Non-pigmented ciliary epithelial cell (primary cell): Measurements from ENCODE around the gene PROX1.

Source experiments
- DNase-seq: peaks from one replicate; pipeline ENCODE4 v3.0.0-alpha.2; 2010; ENCODE audit warnings: low read depth

Gene PROX1

DNA sequence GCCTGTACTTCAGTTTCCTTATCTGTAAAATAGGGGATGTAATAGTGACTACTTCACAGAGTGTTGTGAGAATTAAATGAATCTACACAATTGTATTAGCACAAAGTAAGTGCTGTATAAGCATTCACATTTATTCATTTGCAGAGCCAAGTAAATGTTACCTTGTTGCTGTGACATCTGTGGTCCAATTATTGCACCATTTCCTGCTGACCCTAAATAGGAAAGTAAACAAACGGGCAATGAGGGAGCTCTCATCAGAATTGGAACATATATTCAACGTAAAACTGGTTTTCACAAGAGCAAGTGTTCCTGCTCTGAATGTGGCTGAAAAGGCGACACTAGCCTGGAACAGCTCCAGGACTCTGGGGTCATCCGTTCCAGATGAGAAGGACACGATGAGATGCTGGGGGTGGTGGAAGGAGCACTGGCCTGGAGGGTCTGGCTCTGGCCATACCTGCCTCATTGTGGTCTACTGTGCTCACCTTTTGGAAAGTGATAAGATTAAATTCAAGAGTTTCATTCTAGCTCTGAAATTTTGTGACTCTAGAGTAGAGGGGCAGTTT is 34.5 kb downstream of the PROX1 start:
- DNase-seq, result no peak

DNA sequence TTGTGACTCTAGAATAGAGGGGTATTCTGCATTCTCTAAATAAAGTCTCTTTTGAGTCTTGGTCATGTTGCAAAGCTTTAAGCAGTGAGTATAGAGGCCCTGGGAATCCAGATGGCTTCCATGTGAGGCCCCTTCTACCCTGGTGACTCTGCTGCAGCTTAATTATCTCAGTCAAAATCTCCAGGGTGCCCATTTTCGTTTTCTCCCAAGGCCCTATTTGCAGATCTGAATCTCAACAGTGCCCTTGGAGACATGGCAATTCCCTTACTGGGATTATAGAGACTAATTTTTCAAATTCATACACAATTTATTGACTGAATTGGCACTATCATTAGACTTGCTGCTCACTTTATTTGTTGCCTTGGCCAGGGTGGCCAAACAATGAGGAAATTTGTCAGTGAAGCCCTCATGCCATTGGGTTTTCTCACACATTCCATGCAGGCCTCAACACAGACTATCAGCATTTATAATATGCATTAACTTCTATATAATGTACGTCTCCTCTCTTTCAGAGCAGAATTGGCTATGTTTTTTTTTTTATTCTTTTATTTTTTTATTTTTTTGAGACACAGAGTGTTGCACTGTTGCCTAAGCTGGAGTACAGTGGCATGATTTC is 35.1 kb downstream of the PROX1 start:
- no peak for DNase-seq

DNA sequence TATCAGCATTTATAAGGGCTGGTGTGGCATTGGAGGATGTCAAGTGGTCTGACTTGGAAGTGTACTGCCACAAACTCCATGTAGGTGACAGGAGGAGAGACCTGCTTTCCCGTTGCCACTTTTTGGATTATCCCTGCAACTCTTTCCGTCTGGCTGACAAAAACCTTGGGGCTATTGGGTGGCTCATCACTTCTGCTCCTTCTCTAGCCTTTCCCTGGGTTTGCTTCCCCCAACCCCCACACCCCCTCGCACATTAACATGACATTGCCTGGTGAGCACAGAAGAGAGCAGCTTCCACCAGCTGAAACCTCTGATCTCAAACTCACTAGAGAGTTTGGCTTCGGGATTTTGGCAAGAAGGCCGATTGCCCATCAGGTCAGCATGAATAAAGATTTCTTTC is 39.2 kb downstream of the PROX1 start:
- DNase-seq, result no peak

DNA sequence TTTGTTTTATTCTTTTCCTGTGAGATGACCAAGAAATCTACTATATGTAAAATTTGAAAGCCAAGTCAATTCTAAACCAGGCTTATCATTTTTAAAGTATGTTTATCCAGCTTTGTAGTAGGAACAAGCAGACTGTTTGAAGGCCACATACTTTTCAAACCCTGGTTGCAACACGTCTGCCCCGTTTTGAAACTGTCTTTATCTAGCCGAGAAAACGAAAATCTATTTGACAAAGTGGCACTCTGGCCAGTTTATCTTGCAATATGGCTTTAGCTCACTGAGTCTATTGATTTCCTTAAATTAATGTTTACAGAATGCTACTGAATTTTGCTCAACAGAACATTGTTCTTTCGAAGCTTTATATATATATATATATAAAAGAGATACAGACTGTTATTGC is 39.7 kb downstream of the PROX1 start:
- DNase-seq, result no peak

DNA sequence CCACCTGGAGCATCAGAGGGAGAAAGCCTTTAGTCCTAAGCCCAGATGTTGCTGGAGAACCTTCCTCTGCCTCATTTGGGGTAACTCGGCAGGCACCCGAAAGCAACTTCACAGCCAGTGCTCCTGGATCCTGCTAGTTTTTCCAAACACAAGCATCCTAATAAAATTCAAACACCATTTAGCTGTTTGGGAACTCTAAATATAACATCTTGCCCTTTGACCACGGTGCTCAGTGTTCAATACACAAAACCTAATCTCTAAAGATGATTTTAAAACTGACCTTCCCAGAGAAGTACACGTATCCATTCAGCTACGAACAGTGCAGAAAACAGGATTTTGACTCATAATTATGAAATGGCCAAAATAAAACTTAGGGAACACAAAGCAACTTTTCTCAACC is 40.3 kb downstream of the PROX1 start:
- DNase-seq, result no peak

DNA sequence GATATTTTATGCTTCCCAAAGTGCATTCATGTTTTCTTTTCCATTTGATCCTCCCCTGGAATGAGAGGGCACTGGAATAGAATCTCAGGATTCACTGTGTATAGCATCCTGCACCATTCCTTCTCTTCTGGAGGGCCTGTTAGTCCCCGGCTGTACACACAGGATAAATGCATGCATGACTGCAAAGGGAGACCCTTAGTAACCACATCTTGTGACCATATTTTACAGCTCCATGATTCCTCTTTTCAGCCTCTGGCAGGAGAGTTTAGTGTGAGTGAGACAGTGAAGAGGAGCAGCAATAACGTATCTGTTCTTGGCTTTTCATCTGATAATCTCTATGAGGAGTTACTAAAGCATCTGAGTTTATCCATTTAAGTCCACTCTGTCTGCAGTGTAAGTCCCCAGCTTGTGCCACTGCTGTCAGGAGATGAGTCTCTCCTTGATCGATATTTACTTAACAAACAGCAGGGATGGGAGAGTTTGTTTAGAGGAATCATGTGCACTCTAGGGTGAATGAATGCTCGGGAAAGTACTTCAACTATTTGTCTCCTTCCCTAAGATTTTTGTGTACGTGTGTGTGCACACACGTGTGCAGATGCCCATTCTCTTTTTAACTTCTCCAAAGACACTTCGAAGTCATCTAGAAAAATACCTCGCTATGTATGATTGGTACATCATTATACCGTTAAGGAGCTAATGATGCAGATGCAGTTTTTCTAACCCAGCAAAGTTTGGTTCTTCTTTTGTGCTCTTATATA is 41.1 kb downstream of the PROX1 start:
- DNase-seq, result no peak

DNA sequence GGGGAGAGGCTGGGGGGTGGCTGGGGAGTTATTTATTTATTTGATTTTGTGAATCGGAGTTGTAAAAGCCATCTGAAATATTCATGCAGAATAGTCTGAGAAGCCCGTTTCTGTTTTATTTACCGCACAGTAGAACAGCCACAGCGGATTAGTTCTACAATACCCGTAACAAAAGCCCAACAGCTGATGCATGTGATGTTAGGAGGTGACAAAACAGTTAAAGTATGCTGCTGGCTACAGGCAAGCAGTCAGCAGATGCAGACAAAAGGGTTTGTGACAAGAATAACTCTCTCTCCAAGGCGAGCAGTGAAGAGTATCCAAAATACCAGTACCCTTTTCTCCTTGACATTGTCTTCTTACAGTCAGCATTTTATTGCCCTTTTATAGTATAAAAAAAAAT is 42.0 kb downstream of the PROX1 start:
- DNase-seq, result no peak

DNA sequence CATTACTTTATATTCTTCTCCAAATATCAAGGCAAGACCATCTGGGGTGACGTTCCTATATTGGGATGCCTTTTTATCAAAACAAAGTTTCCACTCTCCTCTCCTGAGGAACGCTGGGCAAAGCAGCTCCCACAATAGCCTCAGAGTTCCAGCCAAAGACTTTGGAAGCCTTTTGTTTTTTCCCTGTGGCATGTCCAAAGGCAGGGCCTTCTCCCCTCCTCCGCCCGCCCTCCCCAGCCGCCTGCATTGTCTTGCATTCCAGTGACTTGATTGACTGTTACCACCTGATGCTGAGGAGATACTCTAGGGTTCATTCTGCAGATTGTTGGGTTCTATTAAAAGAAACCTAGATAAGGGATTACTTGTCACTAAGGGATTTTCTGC is 43.5 kb downstream of the PROX1 start:
- DNase-seq, result no peak

DNA sequence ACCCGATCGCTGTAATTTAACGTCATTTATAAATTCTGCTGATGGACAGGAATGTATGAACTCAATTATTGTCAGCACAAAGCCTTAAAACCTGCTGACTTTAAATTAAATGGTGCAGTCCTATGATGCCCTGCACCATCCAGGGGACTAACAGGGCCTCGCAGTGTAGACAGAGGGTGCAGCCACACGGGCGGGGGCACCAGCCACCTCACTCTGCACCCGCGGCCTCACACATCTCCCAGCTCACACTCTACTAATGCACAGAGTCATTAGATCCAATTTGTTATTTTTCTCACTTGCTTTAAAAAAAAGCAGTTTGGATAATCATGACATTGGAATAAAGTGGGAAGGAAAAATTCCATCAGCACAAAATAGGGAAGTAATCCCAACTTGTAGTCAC is 49.7 kb downstream of the PROX1 start:
- no peak for DNase-seq

DNA sequence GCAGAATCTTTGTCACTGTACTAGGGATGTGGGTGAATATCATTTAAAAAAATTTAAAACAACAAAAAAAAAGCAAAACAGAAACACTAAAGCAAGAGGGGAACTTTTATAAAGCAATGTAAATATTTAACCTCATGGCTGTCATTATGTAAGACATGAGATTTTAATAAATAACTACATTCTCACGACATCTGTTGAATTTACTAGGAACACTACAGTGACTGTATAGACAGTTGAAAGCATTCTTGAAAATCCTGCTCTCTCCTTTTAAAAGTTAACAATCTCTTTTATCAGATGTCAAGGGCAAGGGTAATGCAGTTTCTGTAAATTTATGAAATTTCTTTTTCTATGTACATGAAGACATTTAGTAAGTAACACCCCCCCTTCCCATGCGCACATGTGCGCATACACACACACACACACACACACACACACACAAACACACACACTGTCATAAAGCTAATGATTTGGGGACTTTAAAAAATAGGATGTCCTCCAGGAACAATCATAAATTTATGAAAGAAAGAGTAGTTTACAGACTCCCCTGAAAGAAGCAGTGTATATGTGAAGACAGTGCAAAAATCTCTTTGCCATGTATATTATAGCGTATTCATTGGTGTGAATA is 51.7 kb downstream of the PROX1 start:
- DNase-seq, result no peak

DNA sequence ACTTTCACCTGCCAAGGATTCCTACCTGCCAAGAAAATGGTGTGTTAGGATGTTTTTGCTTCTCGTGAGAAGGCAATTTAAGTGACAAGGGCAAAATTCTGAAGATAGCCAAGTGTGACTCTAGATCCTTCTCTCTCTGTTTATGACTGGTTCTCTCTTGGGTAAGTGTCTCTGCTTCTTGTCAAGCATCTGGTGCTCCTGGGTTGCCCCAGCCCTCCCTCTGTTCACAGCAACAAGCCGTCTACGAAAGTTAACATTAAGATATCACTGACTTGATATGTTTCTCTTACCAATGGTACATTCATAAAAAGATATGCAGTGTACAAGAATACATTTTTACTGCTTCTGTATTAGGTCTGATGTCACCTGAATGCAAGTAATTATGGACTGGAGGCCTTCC is 55.4 kb downstream of the PROX1 start:
- no peak for DNase-seq

DNA sequence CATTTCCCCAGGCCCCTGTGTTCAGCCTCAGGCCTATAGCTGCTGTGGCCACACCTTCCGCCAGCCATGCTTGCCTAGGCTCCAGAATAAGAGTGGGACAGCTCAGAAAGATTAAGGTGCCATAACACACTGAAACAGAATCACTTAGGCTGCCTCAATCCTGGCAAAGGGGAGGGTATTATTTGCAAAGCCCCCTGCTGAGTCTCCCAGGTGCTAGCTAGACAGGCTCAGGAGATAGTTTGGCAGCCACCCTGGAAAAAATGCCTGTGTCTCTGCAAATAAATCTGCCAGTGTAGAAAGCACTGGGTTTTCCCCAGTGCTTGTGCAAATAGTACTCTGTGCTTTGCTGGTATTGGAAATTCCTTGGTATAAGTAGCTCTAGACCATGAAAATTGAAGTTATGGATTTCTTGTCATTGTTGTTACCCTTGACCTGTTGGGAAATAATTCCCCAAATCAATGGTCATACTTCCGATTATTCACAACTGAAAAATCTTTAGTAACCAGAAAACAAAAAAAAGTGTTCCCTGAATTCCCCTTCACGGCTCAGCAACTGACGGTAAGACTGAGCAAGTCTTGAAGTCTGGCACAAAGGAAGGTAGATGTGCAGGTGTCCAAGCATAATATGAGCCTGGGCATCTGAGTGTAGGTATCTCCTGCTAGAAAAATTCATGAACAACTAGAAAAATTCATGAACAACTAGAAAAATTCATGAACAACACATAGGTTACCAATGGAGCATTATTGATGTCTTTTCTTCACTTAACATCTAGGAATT is 56.9 kb downstream of the PROX1 start:
- DNase-seq, result no peak

DNA sequence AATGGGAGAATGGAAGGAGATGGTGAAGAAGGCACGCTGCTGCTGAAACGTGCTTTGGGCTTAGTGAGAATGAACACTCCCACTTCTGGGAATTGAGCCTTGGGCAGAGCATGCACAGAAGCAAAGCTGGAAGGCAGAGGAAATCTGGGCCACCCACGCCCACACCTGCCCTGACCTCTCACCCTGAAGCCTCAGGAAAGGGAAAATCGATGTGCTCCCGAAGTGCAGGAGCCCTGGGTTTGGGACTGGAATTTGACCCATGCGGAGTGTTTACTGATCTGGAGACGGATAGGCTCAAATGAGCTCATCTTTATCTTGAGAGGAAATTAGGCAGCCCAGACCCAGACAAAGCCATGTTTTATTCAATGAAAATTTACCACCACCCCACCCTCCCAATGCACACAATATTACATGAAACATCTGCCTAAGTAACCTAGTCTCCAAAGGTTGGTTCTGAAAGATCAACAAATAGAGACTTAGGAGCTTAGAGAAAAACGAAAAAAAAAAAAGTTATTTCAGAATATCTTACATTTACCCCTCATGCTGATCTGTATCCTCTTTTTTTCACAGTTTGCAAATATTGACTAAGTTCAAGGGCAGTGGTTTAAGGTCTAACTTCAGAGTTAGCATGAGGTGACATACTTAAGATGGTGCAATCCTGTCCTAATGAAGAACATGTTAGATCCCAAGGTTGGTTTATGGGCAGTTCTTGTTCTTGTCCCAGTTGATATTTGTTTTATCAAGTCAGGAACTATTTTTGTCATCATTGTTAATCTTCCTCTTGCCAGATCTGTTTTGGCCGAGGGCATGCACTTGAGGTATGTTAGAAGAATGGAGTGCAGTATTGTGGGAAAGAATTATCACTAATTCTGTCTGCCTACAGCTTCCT is 63.0 kb downstream of the PROX1 start:
- no peak for DNase-seq

DNA sequence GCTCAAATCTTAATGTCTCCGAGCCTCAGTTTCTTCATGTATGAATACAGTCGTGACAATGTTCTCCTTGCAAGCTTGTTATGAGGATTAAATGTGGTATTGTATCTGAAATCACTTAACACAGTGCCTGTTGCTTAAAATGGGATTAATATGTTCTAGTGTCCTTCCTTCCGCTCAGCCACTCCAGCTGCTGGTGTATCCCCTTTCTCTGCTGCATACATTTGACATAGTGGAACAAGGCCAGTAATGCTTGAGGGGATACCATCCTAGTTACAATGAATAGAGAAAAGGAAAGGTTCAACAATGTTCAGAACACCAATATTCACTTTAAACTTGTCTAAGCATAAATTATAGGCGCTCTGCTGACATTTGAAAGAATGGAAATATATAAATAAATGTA is 64.0 kb downstream of the PROX1 start:
- no peak for DNase-seq

DNA sequence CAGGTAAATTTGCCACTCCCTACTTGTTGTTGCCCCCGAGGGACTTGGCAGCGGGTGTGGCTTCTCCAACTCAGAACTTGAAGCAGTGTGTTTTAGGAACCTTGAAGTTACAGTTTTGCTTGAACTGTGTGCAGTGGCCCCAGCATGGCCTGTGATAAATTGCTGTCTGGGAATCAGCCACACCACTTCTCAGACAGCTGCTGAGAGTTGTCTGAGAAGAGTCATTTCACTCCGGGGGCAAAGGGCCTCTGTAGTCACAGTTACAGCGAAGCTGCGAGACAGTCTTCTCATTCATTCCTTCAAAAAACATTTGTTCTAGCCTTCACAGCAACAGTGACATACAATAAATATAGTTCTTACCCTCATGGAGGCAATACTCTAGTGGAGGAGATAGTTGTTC is 70.3 kb downstream of the PROX1 start:
- no peak for DNase-seq

DNA sequence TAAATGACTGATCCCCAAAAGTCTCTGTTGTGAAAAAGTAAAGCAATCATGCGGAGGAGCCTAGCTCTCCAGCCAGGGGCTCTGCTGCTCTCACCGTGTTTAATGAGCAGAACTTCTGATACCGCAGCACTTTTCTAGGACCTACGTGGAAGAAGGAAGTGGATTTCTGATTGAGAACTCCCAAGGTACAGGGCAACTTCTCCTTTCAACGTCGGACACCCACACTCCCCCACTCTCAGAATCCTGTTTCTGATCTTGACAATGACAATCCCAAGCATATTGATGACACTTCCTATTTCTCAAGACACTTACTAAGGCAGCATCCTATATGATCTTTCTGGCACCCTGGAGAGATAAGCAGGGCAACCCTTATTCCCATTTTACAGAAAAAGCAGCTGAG is 78.4 kb downstream of the PROX1 start:
- DNase-seq, result no peak

DNA sequence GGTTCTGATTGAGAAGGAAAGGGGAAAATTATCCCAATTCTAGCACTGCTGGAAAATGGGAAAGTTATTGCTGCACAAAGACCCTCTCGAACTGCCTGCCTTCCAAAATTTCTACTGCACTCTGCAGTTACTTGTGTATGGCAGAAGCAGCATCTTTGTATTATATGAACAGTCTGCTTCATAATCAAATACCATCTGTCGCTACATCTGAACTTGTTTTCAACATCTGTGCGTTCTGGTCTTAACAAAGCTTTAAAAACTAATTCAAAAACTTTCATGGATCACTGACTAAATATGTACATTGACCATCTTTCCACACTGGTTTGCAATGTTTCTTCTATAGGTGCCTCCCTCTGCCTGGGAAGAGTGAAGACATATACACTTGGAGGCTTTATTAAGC is 79.2 kb downstream of the PROX1 start:
- DNase-seq, result no peak

DNA sequence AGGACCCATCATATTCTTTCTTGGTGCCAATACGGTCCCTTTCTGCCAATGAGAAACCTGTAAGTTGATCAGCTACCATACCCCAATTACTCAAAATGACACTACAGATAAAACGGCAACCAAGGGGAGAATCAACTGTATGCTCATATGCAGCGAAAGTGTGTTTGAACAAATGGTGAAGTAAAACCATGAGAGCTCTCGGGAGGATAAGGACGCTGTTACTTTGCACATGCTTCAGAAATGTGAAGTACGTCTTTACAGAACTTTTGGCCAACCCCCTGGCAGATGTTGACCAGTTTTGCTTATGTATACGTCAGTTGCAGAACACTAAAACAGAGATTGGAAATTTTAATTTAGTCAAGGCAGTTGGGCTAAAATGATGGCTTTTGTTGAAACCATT is 79.6 kb downstream of the PROX1 start:
- DNase-seq, result no peak

DNA sequence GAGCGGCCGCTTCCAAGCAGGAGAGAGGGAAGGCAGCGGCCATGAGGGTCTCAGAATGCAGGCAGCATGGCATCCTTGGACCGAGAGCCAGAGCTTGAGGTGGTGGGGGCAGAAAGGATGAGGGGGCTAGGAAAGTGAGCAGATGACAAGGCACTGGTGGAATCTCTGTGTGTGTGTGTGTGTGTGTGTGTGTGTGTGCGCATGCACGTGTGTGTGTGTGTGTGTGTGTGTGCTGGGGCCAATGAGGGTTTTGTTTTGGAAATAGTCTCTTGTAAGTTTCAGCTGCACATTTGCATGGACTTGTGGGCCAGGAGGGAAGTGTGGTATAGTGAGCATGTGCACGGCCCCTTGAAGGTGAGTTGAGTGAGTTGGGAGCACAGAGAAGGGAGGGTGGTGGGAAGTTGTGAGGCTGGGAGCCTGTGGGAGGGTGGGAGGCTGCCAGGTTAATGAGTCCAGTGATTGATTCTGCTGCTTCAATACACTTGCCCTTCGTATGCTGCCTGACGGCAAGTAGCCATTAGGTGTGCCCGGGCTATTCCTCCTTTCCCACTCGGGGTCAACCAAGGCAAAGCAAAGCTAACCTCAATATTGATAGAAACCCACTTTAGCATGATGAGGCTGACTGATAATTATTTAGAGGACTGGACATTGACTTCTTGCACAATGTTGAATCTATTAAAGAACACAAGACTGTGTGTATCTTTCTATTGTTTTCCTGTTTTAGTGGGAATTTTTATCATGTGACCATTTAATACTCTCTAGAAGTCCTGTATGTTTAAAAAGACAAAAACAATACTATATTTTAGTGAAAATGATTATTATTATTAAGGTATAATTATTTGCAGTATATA is 80.3 kb downstream of the PROX1 start:
- DNase-seq, result no peak

DNA sequence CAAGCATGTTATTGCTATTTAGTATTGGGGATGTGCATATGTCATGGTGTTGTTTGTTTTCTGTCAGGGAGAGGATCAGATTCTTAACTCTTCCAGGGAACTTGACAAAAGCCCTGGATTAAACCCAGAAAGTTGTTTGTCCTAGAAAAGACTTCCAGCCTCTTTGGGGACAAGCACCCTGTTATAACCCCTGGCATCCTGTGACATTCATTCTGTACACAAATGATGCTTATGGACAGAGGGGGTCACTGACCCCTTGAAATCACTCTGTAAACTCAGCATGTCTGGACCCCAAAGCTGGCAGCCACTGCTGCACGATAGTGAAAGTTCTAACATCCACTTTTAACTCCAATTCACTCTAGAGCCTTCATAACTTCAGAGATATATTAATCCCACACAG is 81.2 kb downstream of the PROX1 start:
- DNase-seq, result no peak

DNA sequence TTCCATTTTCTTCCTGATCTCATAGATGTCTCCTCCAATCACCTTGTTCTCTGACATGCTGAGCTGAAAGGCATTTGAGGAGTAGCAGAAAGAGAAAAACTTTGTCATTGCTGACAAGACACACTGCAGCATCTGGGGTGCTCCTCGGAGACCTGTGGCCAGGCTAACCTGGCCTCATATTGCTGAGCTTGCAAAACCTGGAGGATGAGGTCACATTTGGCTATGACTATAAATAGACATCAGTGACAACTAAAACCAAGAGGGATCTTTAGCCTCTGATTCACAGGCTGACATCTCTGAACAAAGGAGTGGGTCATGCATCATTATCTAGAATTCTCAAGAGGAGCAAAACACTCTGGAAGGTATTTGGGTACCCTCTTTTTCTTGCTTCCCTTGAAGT is 83.7 kb downstream of the PROX1 start:
- DNase-seq, result no peak
